LNCAP (cell line): Measurements from ENCODE around the gene IP6K2.

ENCODE experiments used
- TF ChIP-seq, protein P1 (sequence below): fragments of 450-650 bp; IDR thresholded peaks from 2 replicates; pipeline ENCODE4 v1.5.1; 2017; ENCODE audit warnings: mild to moderate bottlenecking

IP6K2 gene

DNA sequence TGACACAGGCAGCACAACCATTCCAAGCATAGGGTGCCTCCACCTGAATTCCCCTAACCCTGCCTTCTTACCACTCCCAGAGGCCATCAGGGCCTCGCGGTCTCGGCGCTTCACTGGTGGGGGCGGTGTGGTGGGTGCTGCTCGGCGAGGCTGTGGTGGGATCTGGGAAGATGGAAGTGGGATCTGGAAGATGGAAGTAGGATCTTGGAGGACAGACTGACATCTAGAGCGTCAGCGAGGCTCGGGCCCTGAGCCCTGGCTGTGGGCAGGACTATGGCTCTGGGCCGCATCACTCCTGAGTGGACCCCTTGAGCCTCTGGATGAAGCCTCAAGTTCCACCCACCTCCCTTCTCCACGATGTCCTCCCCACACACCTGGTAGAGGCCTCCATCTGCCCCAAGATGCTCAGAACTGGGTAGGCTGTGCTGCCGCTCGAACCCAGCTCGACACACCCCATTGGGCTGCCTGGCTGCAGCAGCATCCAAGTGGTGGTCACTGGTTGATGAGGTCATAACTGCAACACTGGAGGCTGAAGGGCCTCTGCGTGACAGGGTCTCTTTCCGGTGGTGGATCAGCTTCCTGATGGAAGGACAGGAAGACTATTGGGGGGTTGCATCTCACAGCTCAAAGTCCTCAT, 34.9 kb downstream of the IP6K2 start:
- TF ChIP-seq, protein P1, sequence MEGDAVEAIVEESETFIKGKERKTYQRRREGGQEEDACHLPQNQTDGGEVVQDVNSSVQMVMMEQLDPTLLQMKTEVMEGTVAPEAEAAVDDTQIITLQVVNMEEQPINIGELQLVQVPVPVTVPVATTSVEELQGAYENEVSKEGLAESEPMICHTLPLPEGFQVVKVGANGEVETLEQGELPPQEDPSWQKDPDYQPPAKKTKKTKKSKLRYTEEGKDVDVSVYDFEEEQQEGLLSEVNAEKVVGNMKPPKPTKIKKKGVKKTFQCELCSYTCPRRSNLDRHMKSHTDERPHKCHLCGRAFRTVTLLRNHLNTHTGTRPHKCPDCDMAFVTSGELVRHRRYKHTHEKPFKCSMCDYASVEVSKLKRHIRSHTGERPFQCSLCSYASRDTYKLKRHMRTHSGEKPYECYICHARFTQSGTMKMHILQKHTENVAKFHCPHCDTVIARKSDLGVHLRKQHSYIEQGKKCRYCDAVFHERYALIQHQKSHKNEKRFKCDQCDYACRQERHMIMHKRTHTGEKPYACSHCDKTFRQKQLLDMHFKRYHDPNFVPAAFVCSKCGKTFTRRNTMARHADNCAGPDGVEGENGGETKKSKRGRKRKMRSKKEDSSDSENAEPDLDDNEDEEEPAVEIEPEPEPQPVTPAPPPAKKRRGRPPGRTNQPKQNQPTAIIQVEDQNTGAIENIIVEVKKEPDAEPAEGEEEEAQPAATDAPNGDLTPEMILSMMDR = no peak

DNA sequence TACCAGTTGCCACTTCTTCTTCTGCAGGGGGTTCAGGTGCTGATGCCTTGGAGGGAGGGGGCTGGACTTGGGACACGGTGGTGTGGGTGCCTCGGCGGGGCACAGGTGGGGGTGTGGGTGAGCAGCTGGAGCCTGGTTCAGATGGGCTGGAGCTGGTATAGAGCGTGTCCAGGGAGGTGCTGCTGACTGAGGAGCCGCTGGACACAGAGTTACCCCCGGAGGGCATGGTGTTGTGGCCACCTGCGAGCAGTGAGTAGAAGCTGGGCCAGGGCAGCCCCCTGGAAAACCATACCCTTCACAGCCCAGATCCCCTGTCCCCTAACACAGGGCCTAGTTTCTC, 35.5 kb downstream of the IP6K2 start:
- TF ChIP-seq, protein P1 = no peak

DNA sequence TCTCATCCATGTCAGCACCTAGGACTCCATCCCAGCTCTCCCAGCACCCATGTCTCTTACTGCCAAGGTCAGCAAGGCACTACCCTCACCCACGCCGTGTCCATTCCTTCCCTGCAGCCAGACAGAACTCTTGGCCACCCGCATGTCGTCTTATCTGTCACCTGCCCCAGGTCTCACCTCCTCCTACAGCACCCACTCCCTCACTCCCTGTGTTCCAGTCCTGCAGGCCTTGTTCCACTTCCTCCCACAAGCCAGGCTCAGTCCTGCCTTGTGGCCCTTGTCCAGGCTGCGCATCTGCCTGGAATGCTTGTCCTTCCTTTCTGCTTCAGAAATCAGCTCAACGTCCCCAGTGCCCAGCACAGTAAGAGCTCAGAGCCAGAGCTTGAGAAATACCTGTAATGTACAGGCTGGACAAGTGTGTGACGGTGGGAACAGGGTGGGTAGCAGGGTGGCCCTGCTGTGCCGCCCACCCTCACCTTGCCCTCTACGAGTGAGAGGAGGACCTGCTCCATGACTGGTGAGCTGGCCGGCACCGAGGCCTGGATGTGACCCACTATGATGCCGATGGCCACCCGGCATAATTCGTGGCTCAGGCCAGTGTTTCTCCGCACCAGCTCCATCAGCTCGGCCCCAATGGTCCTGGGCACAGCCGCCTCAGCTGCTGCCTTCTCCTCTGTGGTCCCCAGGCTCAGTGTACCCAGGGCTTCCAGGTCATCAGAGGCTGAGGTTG, 36.0 kb downstream of the IP6K2 start:
- TF ChIP-seq, protein P1 = no peak

DNA sequence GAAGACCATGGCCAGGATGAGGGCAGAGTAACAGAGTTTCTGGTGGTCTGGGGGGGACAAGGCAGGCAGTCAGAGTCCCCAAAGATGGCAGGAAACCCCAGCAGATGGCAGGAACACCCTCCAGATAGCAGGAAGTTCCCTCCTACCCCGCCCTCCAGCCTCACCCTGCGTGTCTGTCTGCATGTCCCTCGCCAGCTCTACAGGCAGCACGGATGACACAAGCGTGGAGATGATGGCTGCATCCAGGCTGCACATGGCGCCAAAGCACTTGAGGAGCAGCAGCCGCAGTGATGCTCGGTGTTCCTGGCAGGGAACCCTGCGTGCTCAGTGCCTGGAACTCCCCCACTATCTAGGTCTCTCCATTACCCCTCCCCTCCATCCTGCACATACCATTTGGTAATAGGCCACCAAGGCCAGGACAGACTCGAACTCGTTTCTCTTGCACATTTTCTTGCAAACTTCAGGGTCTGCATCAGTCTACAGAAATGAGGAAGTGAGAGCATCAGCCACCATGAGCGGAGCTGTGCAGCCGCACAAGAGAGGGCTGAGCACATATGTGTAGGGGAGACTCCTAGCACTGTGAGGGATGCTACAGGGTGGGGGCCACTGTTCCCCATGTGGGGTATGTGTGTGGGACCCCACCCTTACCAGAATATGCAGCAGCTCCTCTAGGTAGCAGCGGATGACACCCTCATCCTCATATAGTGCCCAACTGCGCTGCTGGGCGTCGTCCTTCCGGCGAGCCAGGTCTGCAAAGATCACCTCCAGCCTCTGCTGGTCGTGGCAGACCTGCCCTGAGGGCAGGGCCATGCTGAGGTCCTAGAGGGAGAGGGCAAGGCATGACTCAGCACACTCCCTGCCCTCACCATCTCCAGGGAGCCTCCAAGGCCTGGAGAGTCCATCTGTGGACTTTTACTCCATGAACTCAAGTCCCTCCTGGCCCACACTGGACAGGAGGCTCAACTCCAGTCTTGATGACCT, 37.3 kb downstream of the IP6K2 start:
- TF ChIP-seq, protein P1 = no peak

DNA sequence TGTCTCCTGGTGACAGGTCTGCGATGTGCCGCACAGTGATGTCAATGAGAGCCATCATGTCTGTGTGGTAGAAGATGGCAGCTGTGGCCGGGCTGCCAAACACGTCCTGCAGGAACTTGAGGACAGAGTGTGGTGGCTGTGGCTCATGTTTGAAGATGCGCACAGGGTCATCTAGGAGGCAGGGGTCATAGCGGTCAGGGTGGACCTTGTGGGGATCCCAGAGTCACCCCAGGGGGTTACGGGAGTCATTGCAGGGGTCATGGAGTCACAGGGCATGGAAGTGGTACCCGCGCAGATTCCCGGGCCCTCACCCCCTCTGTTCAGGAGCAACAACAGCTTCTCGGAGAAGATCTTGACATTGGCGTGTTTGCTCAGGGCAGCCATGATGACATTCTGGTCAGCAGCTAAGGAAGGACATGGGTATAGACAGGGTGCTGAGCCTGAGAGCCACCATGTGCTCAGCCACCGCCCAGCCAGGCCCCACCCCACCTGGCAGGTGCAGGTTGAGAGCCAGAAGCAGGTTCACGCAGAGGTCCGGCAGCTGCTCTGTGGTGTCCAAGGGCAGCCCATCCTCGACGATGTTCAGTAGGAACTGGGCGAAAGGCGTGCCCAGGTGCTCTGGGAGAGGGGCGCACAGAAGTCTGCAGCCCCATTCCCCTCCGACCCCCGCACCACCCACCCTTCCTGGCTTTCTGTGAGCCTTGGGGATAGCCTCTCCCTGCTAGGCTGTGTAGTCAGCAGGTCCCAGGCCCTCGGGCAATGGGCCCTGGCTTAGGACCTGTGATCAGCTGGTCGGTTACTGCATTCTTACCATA, 38.2 kb downstream of the IP6K2 start:
- TF ChIP-seq, protein P1 = no peak

GRCh38 chr3:48678056-48678455, 39.0 kb downstream of the IP6K2 start:
- TF ChIP-seq, protein P1 = no peak

DNA sequence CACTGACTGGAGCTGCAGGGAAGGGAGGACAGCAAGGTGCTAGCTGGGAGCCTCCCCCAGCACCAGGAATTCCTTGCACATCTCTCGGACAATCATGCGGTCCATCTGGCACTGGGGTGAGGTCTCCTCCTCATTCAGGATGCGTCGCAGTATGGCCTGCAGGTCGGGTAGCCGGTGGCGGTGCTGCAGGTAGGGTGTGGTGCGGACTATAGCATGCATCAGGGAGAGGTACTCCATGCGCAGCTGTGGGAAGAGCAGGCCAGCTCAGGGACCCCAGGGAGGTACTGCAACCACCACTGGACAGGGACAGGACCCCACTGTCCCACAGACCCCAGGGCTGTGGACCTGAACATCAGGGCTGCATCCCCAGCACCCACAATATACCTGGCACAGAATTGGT, 42.5 kb downstream of the IP6K2 start:
- TF ChIP-seq, protein P1 = no peak
